HepG2 (cell line): ENCODE measurements around the gene FCHO1. TPM values are rescaled to one million over a fixed set of nuclear protein-coding genes. Genes with fewer than 3 reads are reported as not detected.

Experiments
- BRD4 ChIP-seq: sonication (generic); formaldehyde crosslinking; IDR thresholded peaks from 2 replicates; pipeline ENCODE4 v1.4.0; 2020; ENCODE audit warnings: missing genetic modification reagents
- HNF1B ChIP-seq: sonication (generic); formaldehyde crosslinking; IDR thresholded peaks from 2 replicates; pipeline ENCODE4 v1.5.1; 2020; ENCODE audit warnings: mild to moderate bottlenecking, moderate library complexity, missing genetic modification reagents
- MIER3 ChIP-seq: IDR thresholded peaks from 2 replicates; pipeline ENCODE4 v1.6.1; 2016; ENCODE audit warnings: missing compliant biosample characterization, borderline replicate concordance
- MXD3 ChIP-seq: IDR thresholded peaks from 2 replicates; pipeline ENCODE4 v1.6.1; 2016; ENCODE audit warnings: mild to moderate bottlenecking, missing biosample characterization, missing genetic modification reagents
- PATZ1 ChIP-seq: sonication (generic); formaldehyde crosslinking; IDR thresholded peaks from 2 replicates; pipeline ENCODE4 v1.4.0; 2020; ENCODE audit warnings: missing genetic modification reagents
- RBAK ChIP-seq: sonication (generic); formaldehyde crosslinking; IDR thresholded peaks from 2 replicates; pipeline ENCODE4 v1.5.1; 2020; ENCODE audit warnings: mild to moderate bottlenecking, missing genetic modification reagents
- SMC3 ChIP-seq: IDR thresholded peaks from 2 replicates; pipeline ENCODE4 v1.6.1; 2011; ENCODE audit warnings: low read length, improper control_type of control experiment
- STAT6 ChIP-seq: sonication (generic); formaldehyde crosslinking; IDR thresholded peaks from 2 replicates; pipeline ENCODE4 v1.4.0; 2020; ENCODE audit warnings: missing genetic modification reagents, mild to moderate bottlenecking, borderline replicate concordance
- YY1 ChIP-seq: IDR thresholded peaks from 2 replicates; pipeline ENCODE4 v1.6.1; 2011; ENCODE audit warnings: low read length, low read depth, moderate library complexity, mild to moderate bottlenecking; ENCODE audit not compliant: insufficient read depth, insufficient replicate concordance
- ZBTB10 ChIP-seq: sonication (generic); formaldehyde crosslinking; IDR thresholded peaks from 2 replicates; pipeline ENCODE4 v1.4.0; 2020; ENCODE audit warnings: missing genetic modification reagents, borderline replicate concordance
- ZSCAN30 ChIP-seq: sonication (generic); formaldehyde crosslinking; IDR thresholded peaks from 2 replicates; pipeline ENCODE4 v1.5.0; 2020; ENCODE audit warnings: mild to moderate bottlenecking, missing genetic modification reagents
- polyA plus RNA-seq, 8 experiments: library from polyadenylated mRNA; depleted of rRNA in 3 of 8; stranded (reverse) in 7 of 8; unstranded in 1 of 8; fragments of >200 nt; fragmentation: Illumina TruSeq in 4 of 8; extraction: Trizol in 4 of 8; gene quantifications; 2 replicates each; pipeline versions ENCODE4 v1.2.1 to v1.2.3, GENCODE V29; 2011 to 2016; ENCODE audit warnings: low read depth in 4 of 8, missing spikeins in 1 of 8, mixed read lengths in 1 of 8; ENCODE audit not compliant: insufficient read depth in 1 of 8
- total RNA-seq, 5 experiments: library from RNA; depleted of rRNA; stranded (reverse); fragments of >200 nt; fragmentation: Illumina TruSeq; extraction: Trizol; gene quantifications; 2 replicates each; pipeline ENCODE4 v1.2.3, GENCODE V29; 2016; ENCODE audit warnings: low read depth in 1 of 5

The FCHO1 gene
- total and polyA plus RNA-seq, 2 of the 13 experiments (the other 11 are each of a cell fraction or from before 2014, with no cell fraction given), result 1.3 to 3.1 TPM

GRCh38 chr19:17775245-17775927, 24.1 kb downstream of the FCHO1 start (continued):
- TF ChIP-seq PATZ1 (peak; percentile 42; the same call in 1 of the 2 replicates), STAT6 (CRISPR knock-in tag) (no peak), SMC3 (peak; percentile 78), ZSCAN30 (CRISPR knock-in tag) (no peak), MIER3 (CRISPR knock-in tag) (no peak), ZBTB10 (peak; percentile 88; the same call in 1 of the 2 replicates), RBAK (CRISPR knock-in tag) (no peak), YY1 (no peak), MXD3 (CRISPR knock-in tag) (no peak), HNF1B (CRISPR knock-in tag) (no peak), BRD4 (CRISPR knock-in tag) (no peak)
